SJSA1 (cell line): Measurements from ENCODE around the gene IGFBP5. TPM values are rescaled to one million over a fixed set of nuclear protein-coding genes. Genes with fewer than 3 reads are reported as not detected.

ENCODE experiments used
- DNase-seq, 2 experiments: peaks; one replicate each; pipeline ENCODE4 v3.0.0-alpha.2; 2015 to 2020; ENCODE audit warnings: low spot score in 2 of 2, low read depth in 1 of 2
- H3K27ac ChIP-seq: fragments of 250-450 bp; sonication (Bioruptor Pico); 2 replicates; pipeline ENCODE4 v1.5.1; 2020; ENCODE audit warnings: mild to moderate bottlenecking, moderate library complexity
- H3K27me3 ChIP-seq: fragments of 250-450 bp; sonication (Bioruptor Pico); replicated peaks from 2 replicates; pipeline ENCODE4 v1.5.1; 2020; ENCODE audit warnings: mild to moderate bottlenecking, moderate library complexity
- H3K36me3 ChIP-seq: fragments of 250-450 bp; sonication (Bioruptor Pico); 2 replicates; pipeline ENCODE4 v1.5.1; 2020; ENCODE audit warnings: mild to moderate bottlenecking
- H3K4me1 ChIP-seq: fragments of 250-450 bp; sonication (Bioruptor Pico); replicated peaks from 2 replicates; pipeline ENCODE4 v1.6.1; 2021; ENCODE audit warnings: mild to moderate bottlenecking
- H3K4me3 ChIP-seq: fragments of 250-450 bp; sonication (Bioruptor Pico); 2 replicates; pipeline ENCODE4 v1.5.1; 2020; ENCODE audit warnings: mild to moderate bottlenecking
- H3K9me3 ChIP-seq: fragments of 250-450 bp; sonication (Bioruptor Pico); replicated peaks from 2 replicates; pipeline ENCODE4 v1.5.1; 2020; ENCODE audit warnings: mild to moderate bottlenecking
- total RNA-seq: library from RNA; depleted of rRNA; stranded (reverse); fragments of >200 nt; shearing (Covaris generic); gene quantifications from 2 replicates; pipeline ENCODE4 v1.2.3, GENCODE V29; 2014; rRNA removed

Gene IGFBP5
- total RNA-seq = 0.03 TPM in 1 of 2 replicates, not detected in the other

GRCh38 chr2:216695401-216695821 is at the start of gene IGFBP5:
TSS of gene IGFBP5 (minus strand) at chr2:216695549. CDS start at chr2:216694775, 774 bp downstream.
- H3K27me3 ChIP-seq = peaks cover 31% of the 10 kb centered on the region
- DNase-seq = no peak
- no peaks in the 10 kb centered on the region for H3K9me3 ChIP-seq
- peaks cover 22% of the 10 kb centered on the region for H3K4me1 ChIP-seq
- H3K4me3 ChIP-seq = peak within 1 kb of the TSS; percentile 25
- no peak within 1 kb of the TSS for H3K27ac ChIP-seq
- no peaks in the 10 kb centered on the region for H3K36me3 ChIP-seq

GRCh38 chr2:216743781-216744180 is 48.4 kb upstream of the IGFBP5 start:
- H3K4me3 ChIP-seq = no peak overlapping the region
- no peak overlapping the region for H3K27ac ChIP-seq
- H3K27me3 ChIP-seq = 0 out of 2 replicates have a peak, but pooled peaks cover 2% of the 10 kb centered on the region
- no peak for DNase-seq
- no peaks in the 10 kb centered on the region for H3K4me1 ChIP-seq
- H3K36me3 ChIP-seq = no peaks in the 10 kb centered on the region
- H3K9me3 ChIP-seq = no peaks in the 10 kb centered on the region

GRCh38 chr2:216742411-216742810 is 47.1 kb upstream of the IGFBP5 start:
- peaks cover 2% of the 10 kb centered on the region; the same call in 1 of the 2 replicates for H3K27me3 ChIP-seq
- H3K4me3 ChIP-seq = no peak overlapping the region
- no peak for DNase-seq
- H3K9me3 ChIP-seq = no peaks in the 10 kb centered on the region
- no peak overlapping the region for H3K27ac ChIP-seq
- H3K4me1 ChIP-seq = no peaks in the 10 kb centered on the region
- no peaks in the 10 kb centered on the region for H3K36me3 ChIP-seq

- no peak overlapping the region for H3K27ac ChIP-seq
- no peaks in the 10 kb centered on the region for H3K36me3 ChIP-seq
- no peaks in the 10 kb centered on the region; the same call in 1 of the 2 replicates for H3K27me3 ChIP-seq
- no peak for DNase-seq
- no peak overlapping the region for H3K4me3 ChIP-seq
- no peaks in the 10 kb centered on the region for H3K9me3 ChIP-seq
- H3K4me1 ChIP-seq = no peaks in the 10 kb centered on the region
Observed at GRCh38 chr2:216741223-216741593, 45.9 kb upstream of the IGFBP5 start.

GRCh38 chr2:216740557-216741222 is 45.3 kb upstream of the IGFBP5 start:
- Histone ChIP-seq H3K9me3 (no peaks in the 10 kb centered on the region), H3K27ac (no peak overlapping the region), H3K4me1 (no peaks in the 10 kb centered on the region), H3K36me3 (no peaks in the 10 kb centered on the region), H3K4me3 (no peak overlapping the region), H3K27me3 (no peaks in the 10 kb centered on the region; the same call in 1 of the 2 replicates)
- no peak for DNase-seq

GRCh38 chr2:216739035-216739434 is 43.7 kb upstream of the IGFBP5 start:
- no peak overlapping the region for H3K27ac ChIP-seq
- H3K9me3 ChIP-seq = no peaks in the 10 kb centered on the region
- H3K4me3 ChIP-seq = no peak overlapping the region
- H3K36me3 ChIP-seq = no peaks in the 10 kb centered on the region
- no peaks in the 10 kb centered on the region for H3K4me1 ChIP-seq
- no peaks in the 10 kb centered on the region; the same call in 1 of the 2 replicates for H3K27me3 ChIP-seq
- no peak for DNase-seq

GRCh38 chr2:216737676-216738075 is 42.3 kb upstream of the IGFBP5 start:
- no peaks in the 10 kb centered on the region for H3K36me3 ChIP-seq
- no peaks in the 10 kb centered on the region; the same call in 1 of the 2 replicates for H3K27me3 ChIP-seq
- no peaks in the 10 kb centered on the region for H3K9me3 ChIP-seq
- no peak for DNase-seq
- H3K4me1 ChIP-seq = no peaks in the 10 kb centered on the region
- no peak overlapping the region for H3K27ac ChIP-seq
- no peak overlapping the region for H3K4me3 ChIP-seq

GRCh38 chr2:216736326-216736725 is 41.0 kb upstream of the IGFBP5 start:
- DNase-seq = no peak
- Histone ChIP-seq H3K4me3 (no peak overlapping the region), H3K27ac (no peak overlapping the region), H3K4me1 (no peaks in the 10 kb centered on the region), H3K36me3 (no peaks in the 10 kb centered on the region), H3K9me3 (no peaks in the 10 kb centered on the region), H3K27me3 (no peaks in the 10 kb centered on the region; the same call in 1 of the 2 replicates)

GRCh38 chr2:216735668-216736067 is 40.3 kb upstream of the IGFBP5 start:
- Histone ChIP-seq H3K36me3 (no peaks in the 10 kb centered on the region), H3K9me3 (no peaks in the 10 kb centered on the region), H3K4me3 (no peak overlapping the region), H3K4me1 (no peaks in the 10 kb centered on the region), H3K27ac (no peak overlapping the region), H3K27me3 (no peaks in the 10 kb centered on the region; the same call in 1 of the 2 replicates)
- DNase-seq = no peak

- no peaks in the 10 kb centered on the region for H3K36me3 ChIP-seq
- H3K4me3 ChIP-seq = no peak overlapping the region
- no peak for DNase-seq
- H3K9me3 ChIP-seq = no peaks in the 10 kb centered on the region
- no peaks in the 10 kb centered on the region; the same call in 1 of the 2 replicates for H3K27me3 ChIP-seq
- H3K4me1 ChIP-seq = no peaks in the 10 kb centered on the region
- no peak overlapping the region for H3K27ac ChIP-seq
Observed at GRCh38 chr2:216735086-216735485, 39.7 kb upstream of the IGFBP5 start.

GRCh38 chr2:216733046-216733445 is 37.7 kb upstream of the IGFBP5 start:
- Histone ChIP-seq H3K27me3 (no peaks in the 10 kb centered on the region; the same call in 1 of the 2 replicates), H3K9me3 (no peaks in the 10 kb centered on the region), H3K4me3 (no peak overlapping the region), H3K36me3 (no peaks in the 10 kb centered on the region), H3K27ac (no peak overlapping the region), H3K4me1 (no peaks in the 10 kb centered on the region)
- no peak for DNase-seq

GRCh38 chr2:216732334-216732733 is 37.0 kb upstream of the IGFBP5 start:
- Histone ChIP-seq H3K27ac (no peak overlapping the region), H3K36me3 (no peaks in the 10 kb centered on the region), H3K4me1 (no peaks in the 10 kb centered on the region), H3K9me3 (no peaks in the 10 kb centered on the region), H3K27me3 (no peaks in the 10 kb centered on the region), H3K4me3 (no peak overlapping the region)
- no peak for DNase-seq

GRCh38 chr2:216731465-216731864 is 36.1 kb upstream of the IGFBP5 start:
- DNase-seq = no peak
- H3K9me3 ChIP-seq = no peaks in the 10 kb centered on the region
- no peak overlapping the region for H3K4me3 ChIP-seq
- no peak overlapping the region for H3K27ac ChIP-seq
- H3K27me3 ChIP-seq = no peaks in the 10 kb centered on the region
- H3K36me3 ChIP-seq = no peaks in the 10 kb centered on the region
- no peaks in the 10 kb centered on the region for H3K4me1 ChIP-seq

- Histone ChIP-seq H3K4me3 (no peak overlapping the region), H3K27ac (no peak overlapping the region), H3K27me3 (no peaks in the 10 kb centered on the region), H3K9me3 (no peaks in the 10 kb centered on the region), H3K36me3 (no peaks in the 10 kb centered on the region), H3K4me1 (no peaks in the 10 kb centered on the region)
- no peak for DNase-seq
Observed at GRCh38 chr2:216730871-216731270, 35.5 kb upstream of the IGFBP5 start.
